ENCODE results near the gene KBTBD7.

KBTBD7 gene

GRCh38 chr13:41150058-41150457 lies 44.3 kb downstream of the KBTBD7 start:
- H3K27ac ChIP-seq, result no peak overlapping the region
- no peak for TF ChIP-seq CTCF (conservative IDR thresholded peaks at IDR 0.05)

- H3K27ac ChIP-seq, result no peak overlapping the region
- TF ChIP-seq CTCF (conservative IDR thresholded peaks at IDR 0.05), result no peak
These were observed 45.7 kb downstream of the KBTBD7 start for GRCh38 chr13:41148419-41149283.

GRCh38 chr13:41145136-41145908 lies 49.0 kb downstream of the KBTBD7 start:
- no peak overlapping the region for H3K27ac ChIP-seq
- TF ChIP-seq CTCF (conservative IDR thresholded peaks at IDR 0.05), result no peak

GRCh38 chr13:41144576-41144975 lies 49.8 kb downstream of the KBTBD7 start:
- TF ChIP-seq CTCF (conservative IDR thresholded peaks at IDR 0.05), result no peak
- H3K27ac ChIP-seq, result no peak overlapping the region
